Muscle layer of colon (tissue), 2 donors: ENCODE data around the gene SPINK13.
"Not testable (repeated sequence)": the region's sequence is repeated elsewhere in the genome, so short reads cannot be mapped to it uniquely, and the experiment has no call there.

Experiments
- H3K27ac ChIP-seq: one replicate; pipeline ENCODE4 v1.7.0; 2013; ENCODE audit warnings: low read depth, mild to moderate bottlenecking, low read length, moderate library complexity
- H3K27me3 ChIP-seq, 2 donors: one replicate each; pipeline ENCODE4 v1.7.0; 2013; ENCODE audit warnings: low read length in 2 of 2, mild to moderate bottlenecking in 2 of 2; ENCODE audit not compliant: insufficient read depth in 2 of 2, control insufficient read depth in 1 of 2
- H3K36me3 ChIP-seq: one replicate; pipeline ENCODE4 v1.7.0; 2013; ENCODE audit warnings: mild to moderate bottlenecking, low read length; ENCODE audit not compliant: insufficient read depth
- H3K4me1 ChIP-seq: one replicate; pipeline ENCODE4 v1.7.0; 2013; ENCODE audit warnings: mild to moderate bottlenecking, low read length; ENCODE audit not compliant: insufficient read depth
- H3K4me3 ChIP-seq, 2 donors: one replicate each; pipeline ENCODE4 v1.7.0; 2013; ENCODE audit warnings: low read length in 2 of 2, low read depth in 1 of 2, mild to moderate bottlenecking in 1 of 2, moderate library complexity in 1 of 2
- H3K9ac ChIP-seq: one replicate; pipeline ENCODE4 v1.7.0; 2013; ENCODE audit warnings: low read length
- H3K9me3 ChIP-seq: one replicate; pipeline ENCODE4 v1.7.0; 2013; ENCODE audit warnings: mild to moderate bottlenecking, low read length
- donor health status: abdominal sarcoma.
- donor health status: Adenocarcinoma of cecum.

The SPINK13 gene

GRCh38 chr5:148314187-148314586 is 45.6 kb downstream of the SPINK13 start:
- Histone ChIP-seq H3K9ac (no peak overlapping the region), H3K27ac (no peak overlapping the region), H3K36me3 (no peaks in the 10 kb centered on the region), H3K4me3 (no peak overlapping the region), H3K27me3 (no peaks in the 10 kb centered on the region), H3K4me1 (no peaks in the 10 kb centered on the region), H3K9me3 (no peaks in the 10 kb centered on the region)

- H3K27me3 ChIP-seq = no peaks in the 10 kb centered on the region
- no peaks in the 10 kb centered on the region for H3K9me3 ChIP-seq
- no peaks in the 10 kb centered on the region for H3K36me3 ChIP-seq
- no peak overlapping the region for H3K27ac ChIP-seq
- H3K4me1 ChIP-seq = no peaks in the 10 kb centered on the region
- H3K4me3 ChIP-seq = no peak overlapping the region
- H3K9ac ChIP-seq = no peak overlapping the region
Measured at GRCh38 chr5:148314731-148315130, 46.1 kb downstream of the SPINK13 start.

- H3K4me1 ChIP-seq, H3K9ac ChIP-seq, H3K27me3 ChIP-seq, H3K36me3 ChIP-seq, H3K9me3 ChIP-seq, H3K4me3 ChIP-seq, H3K27ac ChIP-seq: not testable (repeated sequence)
Measured at GRCh38 chr5:148320011-148320963, 51.7 kb downstream of the SPINK13 start.

GRCh38 chr5:148333262-148333849 is 64.8 kb downstream of the SPINK13 start:
- no peaks in the 10 kb centered on the region for H3K4me1 ChIP-seq
- H3K4me3 ChIP-seq = no peak overlapping the region
- no peaks in the 10 kb centered on the region for H3K27me3 ChIP-seq
- H3K9ac ChIP-seq = no peak overlapping the region
- no peaks in the 10 kb centered on the region for H3K36me3 ChIP-seq
- H3K27ac ChIP-seq = no peak overlapping the region
- H3K9me3 ChIP-seq = no peaks in the 10 kb centered on the region

GRCh38 chr5:148335259-148335658 is 66.7 kb downstream of the SPINK13 start, which contains the start of gene SPINK9:
SPINK9 (plus strand) TSS chr5:148335559; CDS start chr5:148335614, 55 bp downstream.
- Histone ChIP-seq H3K27me3 (no peaks in the 10 kb centered on the region), H3K27ac (no peak within 1 kb of the TSS), H3K4me1 (no peaks in the 10 kb centered on the region), H3K4me3 (no peak within 1 kb of the TSS), H3K36me3 (no peaks in the 10 kb centered on the region), H3K9ac (no peak within 1 kb of the TSS), H3K9me3 (no peaks in the 10 kb centered on the region)
